Cardiac fibroblast (primary cell): Measurements from ENCODE around the gene NCS1.

ENCODE experiments used
- DNase-seq, 2 donors: peaks; one replicate each; pipeline versions ENCODE4 v3.0.0 to v3.0.0-alpha.2; 2010; ENCODE audit warnings: low read depth in 2 of 2
- H3K4me3 ChIP-seq, 2 donors: replicated peaks in 1 of 2; 1 replicate in 1 of 2; 2 replicates in 1 of 2; pipeline ENCODE4 v1.5.1; 2011; ENCODE audit warnings: low read depth in 2 of 2, low read length in 2 of 2, mild to moderate bottlenecking in 2 of 2, moderate library complexity in 1 of 2
- TF ChIP-seq, protein P1 (sequence below): IDR thresholded peaks from one replicate; pipeline ENCODE4 v1.5.1; 2011; ENCODE audit warnings: low read depth, mild to moderate bottlenecking, low read length, inconsistent platforms

Gene NCS1

DNA sequence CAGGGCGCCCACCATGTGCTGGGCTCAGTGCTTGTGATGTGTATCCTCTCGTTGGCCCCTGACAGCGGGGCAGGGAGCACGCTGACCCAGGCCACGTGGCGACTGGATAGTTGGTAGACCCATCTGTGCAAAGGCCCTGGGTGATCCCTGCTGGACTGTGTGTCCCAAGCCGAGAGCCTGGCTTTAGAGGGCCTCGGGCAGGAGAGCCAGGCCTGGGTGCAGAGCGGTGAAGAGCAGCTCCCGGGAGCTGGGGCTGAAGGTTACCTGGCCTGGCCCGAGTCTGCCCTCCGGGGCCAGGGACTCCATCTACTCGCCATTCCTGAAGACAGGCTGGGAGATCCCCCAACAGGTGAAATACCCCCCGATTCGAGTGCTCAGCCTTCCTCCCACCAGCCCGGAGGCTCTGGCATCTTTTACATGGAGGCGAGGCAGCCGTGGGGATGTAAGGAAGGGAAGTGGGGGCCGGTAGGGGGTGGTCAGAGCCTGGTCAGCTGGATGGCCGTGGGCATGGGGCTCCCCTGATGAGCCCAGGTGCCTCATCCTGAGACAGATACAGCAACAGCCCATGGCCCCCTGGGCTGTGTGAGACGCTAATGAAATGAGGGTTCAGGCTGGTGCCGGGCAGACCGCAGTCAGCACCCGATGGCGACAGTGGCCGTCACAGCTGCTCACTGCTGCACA, 19.0 kb downstream of the NCS1 start:
- no peak overlapping the region for H3K4me3 ChIP-seq
- no peak for DNase-seq
- TF ChIP-seq, protein P1, sequence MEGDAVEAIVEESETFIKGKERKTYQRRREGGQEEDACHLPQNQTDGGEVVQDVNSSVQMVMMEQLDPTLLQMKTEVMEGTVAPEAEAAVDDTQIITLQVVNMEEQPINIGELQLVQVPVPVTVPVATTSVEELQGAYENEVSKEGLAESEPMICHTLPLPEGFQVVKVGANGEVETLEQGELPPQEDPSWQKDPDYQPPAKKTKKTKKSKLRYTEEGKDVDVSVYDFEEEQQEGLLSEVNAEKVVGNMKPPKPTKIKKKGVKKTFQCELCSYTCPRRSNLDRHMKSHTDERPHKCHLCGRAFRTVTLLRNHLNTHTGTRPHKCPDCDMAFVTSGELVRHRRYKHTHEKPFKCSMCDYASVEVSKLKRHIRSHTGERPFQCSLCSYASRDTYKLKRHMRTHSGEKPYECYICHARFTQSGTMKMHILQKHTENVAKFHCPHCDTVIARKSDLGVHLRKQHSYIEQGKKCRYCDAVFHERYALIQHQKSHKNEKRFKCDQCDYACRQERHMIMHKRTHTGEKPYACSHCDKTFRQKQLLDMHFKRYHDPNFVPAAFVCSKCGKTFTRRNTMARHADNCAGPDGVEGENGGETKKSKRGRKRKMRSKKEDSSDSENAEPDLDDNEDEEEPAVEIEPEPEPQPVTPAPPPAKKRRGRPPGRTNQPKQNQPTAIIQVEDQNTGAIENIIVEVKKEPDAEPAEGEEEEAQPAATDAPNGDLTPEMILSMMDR = no peak

DNA sequence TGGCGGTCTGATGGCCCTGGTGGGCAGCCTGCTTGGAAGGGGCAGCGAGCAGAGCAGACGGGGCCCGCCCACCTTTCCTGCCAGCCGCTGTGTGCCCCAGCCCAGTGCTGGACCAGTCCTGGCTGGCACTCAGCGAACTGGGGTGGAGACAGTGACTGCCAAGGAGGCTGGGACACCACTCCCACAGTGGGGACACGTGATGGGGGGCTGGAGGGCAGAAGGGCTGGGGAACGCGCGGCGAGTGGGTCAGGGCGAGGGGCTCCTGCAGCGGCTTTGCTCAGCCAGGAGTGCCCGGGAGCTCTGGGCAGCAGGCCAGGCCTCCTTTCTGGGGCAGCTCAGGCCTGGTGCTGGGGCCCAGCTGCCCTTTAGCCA, 19.5 kb downstream of the NCS1 start:
- DNase-seq = no peak

DNA sequence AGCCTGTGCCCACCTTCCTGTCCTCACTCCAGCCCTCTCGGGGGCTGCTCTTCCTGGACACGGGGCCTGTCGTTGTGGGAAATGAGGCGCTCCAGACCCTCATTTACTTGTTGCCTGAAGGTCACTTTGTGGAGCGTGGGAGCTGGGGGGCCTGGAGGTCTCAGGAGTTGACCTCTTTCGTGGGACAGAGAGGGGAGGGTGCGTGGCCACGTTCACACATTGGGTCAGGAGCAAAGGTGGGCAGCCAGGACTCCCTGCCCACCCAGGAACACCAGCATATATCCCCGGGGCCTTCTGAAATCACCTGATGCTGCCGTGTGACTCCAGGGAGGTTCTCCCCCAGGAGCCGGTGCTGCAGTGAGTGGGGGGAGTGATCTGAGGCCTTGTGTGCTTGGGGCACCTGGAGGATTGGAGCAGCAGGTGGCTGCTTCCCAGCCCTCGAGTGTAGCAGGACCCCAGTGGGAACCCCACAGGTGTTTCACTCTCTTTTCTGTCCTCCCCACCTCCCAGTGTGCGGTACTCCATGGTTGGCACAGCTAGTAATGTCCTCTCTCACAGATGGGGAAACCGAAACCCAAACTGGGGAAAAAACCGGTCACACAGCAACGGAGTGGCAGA, 20.3 kb downstream of the NCS1 start:
- no peak for DNase-seq
- no peak overlapping the region for H3K4me3 ChIP-seq
- TF ChIP-seq, protein P1 = no peak

More for the DNA sequence above, 19.5 kb downstream of the NCS1 start:
- no peak overlapping the region for H3K4me3 ChIP-seq
- TF ChIP-seq, protein P1 = no peak

DNA sequence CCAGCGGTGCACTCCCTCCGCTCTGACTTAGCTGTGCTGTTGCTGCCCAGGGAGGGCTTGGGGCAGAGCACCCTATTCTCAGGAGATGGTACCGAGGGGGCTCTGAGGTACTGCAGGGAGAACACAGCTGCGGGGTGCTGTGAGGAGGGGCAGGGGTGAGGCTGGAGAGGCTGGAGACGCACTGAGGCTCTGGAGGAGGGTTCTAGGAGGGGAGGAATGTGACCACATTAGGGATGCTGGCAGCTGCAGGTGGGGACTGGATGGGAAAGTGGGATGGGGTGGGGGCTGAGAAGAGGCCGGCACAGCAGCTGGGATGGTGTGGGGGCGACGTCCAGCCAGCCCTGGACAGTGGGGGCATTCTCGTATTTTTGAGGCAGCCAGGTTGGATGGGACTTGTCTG, 20.9 kb downstream of the NCS1 start:
- TF ChIP-seq, protein P1 = no peak
- DNase-seq = no peak
- H3K4me3 ChIP-seq = no peak overlapping the region

DNA sequence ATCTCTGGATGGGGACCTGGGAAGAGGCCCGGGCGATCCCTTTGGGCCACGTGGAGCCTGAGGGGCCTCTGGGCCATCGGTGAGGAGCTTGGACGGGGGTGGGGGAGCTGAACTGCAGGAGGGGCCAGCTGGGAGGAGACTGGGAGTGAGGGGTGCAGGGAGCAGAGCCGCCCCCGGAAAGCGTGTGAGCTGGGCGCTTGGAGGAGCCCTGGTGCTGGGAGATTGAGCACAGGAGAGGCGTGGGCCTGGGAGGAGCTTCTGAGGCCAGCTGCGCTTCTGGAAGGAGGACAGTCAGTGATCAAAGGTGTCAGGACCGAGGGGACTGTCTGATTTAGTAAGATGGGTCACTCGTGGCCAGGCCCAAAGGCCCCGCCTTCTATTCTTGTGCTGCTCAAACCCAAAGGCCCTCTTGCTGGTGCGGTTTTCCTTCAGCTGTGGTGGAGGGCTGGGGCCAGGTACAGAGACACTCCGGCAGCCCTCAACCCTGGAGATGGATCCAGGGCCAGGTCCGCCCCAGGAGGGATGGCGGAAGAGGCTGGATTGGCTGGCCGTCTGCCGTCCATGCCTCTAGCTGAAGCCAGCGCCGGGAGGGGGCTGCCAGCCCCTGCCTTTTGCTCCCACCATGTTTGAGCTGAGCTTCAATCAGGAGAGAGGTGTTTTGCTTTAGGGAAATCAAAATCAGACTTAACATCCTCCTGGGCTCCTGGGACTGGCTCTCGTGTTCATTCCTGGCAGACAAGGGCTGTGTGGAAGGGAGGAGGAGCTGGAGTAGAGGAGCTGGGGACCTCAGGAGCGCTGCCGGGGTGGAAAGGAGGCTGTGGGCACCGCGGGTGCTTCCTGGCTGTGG, 21.6 kb downstream of the NCS1 start:
- H3K4me3 ChIP-seq = no peak overlapping the region
- TF ChIP-seq, protein P1 = no peak
- no peak for DNase-seq

DNA sequence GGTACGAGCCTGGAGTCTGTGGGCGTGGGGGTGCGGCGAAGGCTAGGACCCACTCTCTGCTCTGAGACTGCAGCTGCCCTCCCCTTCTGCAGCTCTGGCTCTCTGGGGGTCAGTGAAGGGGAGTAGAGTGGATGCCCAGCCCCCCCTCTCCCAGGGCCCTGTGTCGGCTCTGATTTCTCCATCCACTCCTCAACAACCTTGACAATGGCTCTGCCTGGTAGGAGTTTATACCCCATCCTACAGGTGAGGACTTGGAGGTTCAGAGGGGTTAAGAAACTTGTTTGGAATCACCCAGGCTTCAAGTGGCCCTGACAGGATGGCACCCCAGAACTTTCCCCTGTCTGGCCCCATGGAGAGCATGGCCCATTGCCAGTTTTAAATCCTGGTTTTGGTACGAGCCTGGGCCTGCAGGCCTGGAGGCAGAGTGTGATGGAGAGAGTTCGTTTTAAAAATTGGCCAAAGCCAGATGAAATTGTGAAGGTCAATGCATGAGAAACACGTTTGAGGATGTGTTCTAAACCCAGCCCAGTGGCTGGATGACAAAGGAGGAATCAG, 22.3 kb downstream of the NCS1 start:
- no peak for DNase-seq
- no peak overlapping the region for H3K4me3 ChIP-seq
- TF ChIP-seq, protein P1 = no peak
